Stimulated activated CD4-positive, alpha-beta T cell treated with anti-CD3 and anti-CD28 coated beads, Interleukin-12 subunit alpha, Interleukin-12 subunit beta, amount 100 ng/mL, for 24 hours (primary cell): ENCODE measurements around the gene MOB2.
"Not testable (repeated sequence)": the region's sequence is repeated elsewhere in the genome, so short reads cannot be mapped to it uniquely, and the experiment has no call there.

Source experiments
- DNase-seq, 2 experiments: peaks; one replicate each; pipeline ENCODE4 v3.0.0-alpha.2; 2020; ENCODE audit warnings: low read depth in 2 of 2

MOB2 gene

DNA sequence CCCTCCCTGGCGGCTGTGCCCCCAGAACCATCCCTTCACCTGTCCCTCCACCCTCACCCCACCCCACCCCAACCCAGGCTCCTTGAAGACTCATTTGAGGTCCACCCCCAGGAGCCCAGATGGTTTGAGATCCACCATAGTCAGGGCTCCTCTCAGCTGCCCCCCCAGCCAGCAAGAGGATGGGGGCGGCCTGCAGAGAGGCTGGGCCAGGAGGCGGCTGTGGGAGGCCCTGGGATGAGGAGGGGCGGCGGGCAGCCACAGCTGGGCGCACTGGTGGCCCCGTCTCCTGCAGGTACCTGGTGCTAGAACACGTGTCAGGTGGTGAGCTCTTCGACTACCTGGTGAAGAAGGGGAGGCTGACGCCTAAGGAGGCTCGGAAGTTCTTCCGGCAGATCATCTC is 46.1 kb downstream of the MOB2 start:
- no peak for DNase-seq

DNA sequence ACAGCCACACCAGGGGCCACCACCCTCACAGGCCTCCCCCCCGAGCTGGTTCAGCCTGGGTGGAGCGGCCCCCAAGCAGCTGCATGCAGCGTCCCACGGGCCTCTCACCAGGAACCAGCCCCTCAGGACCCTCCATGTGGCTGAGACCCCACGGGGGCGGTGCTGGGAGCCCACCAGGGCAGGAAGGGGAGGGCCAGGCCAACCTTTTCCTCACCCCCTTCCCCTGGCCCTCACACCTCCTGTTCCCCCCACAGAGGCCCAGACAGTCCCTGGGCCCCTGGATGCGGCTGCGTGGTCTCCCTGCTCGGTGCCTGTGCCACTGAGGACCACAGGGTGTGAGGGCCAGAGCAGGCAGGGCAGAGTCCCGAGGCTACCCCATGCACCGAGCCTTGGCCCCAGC is 46.5 kb downstream of the MOB2 start:
- no peak for DNase-seq

DNA sequence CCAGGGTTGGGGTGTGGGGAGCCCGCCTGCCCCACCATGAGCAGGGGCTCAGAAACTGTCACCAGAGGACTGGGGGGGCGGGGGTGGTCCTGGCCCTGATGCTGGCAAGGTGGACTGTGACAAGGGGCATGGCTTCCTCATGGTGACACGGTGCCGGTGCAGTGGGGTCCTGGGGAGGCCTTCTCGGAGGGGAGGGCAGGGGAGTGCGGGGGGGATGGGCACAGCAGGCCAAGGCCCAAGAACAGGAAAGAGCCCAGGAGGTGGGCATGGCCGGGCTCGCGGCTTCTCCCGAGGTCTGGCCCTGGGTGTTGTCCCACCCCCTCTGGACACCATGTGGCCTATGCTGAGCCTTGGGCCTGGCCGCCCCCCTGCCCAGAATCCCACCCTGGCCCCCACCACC is 47.2 kb downstream of the MOB2 start:
- no peak for DNase-seq

DNA sequence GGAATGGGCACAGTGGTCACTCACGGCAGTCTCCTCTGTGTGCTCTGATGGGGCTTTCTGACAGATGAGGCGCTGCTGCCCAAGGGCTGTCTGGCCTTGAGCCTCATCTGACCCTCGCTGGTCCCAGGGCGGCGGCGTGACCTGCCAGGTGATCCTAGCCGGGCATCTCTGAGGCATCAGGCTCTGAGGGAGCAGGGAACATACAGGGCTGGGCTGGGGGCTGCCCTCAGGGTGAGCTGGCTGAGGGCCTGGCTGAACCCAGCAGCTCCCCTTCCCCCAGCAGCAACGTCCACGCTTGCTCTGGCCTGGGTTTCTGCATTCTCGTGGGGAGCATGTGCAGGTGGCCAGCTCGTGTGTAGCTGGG is 47.6 kb downstream of the MOB2 start:
- DNase-seq = no peak

DNA sequence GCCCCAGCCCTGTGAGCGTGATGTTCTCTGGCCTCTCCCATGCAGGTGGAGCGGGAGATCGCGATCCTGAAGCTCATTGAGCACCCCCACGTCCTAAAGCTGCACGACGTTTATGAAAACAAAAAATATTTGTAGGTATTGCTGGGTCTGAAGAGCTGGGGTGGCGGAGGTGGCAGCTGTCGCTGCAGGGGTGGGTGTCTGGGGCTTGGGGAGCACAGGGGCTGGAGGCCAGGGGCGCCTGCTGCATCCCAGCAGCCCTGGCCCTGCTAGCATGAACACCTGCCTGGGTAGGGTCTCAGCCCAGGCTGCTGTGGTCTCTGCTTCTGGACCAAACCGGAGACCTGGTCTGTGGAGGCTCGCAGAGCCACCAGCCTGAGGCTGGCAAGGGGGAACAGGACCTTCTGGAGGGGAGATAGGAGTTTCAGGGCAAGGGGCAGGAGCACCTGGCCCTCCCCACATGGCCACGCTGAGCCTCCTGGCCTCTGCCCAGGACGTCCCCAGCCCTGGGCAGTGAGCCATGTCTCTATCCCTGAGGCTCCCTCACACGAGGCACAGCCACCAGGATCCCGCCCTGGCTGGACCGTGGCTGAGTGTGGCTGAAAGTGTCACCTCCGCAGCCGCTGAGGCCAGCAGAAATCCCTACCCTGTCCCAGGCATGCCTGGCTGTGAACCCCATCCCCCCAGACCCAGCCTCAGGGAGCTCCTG is 48.2 kb downstream of the MOB2 start:
- DNase-seq = no peak

DNA sequence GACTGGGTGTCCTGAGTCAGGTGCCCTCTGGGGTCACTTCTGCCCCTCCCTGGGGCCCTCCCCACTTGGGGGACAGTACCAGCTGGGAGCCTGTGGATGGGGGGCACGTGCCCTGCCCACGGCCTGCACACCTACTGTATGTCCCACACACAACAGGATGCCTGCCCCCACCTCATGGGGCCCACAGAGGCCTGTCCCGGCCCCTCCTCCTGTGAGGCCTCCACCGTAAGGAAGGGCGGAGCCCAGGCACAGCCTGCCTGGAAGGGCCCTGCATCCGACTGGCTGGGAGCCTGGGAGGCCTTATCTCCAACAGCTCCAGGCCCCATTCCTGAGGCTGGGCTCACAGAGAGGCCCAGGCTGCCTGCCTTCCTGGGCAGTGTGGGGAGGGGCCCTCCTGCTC is 49.1 kb downstream of the MOB2 start:
- DNase-seq = no peak

- no peak for DNase-seq
These were observed 50.0 kb downstream of the MOB2 start for GRCh38 chr11:1436468-1437039.

DNA sequence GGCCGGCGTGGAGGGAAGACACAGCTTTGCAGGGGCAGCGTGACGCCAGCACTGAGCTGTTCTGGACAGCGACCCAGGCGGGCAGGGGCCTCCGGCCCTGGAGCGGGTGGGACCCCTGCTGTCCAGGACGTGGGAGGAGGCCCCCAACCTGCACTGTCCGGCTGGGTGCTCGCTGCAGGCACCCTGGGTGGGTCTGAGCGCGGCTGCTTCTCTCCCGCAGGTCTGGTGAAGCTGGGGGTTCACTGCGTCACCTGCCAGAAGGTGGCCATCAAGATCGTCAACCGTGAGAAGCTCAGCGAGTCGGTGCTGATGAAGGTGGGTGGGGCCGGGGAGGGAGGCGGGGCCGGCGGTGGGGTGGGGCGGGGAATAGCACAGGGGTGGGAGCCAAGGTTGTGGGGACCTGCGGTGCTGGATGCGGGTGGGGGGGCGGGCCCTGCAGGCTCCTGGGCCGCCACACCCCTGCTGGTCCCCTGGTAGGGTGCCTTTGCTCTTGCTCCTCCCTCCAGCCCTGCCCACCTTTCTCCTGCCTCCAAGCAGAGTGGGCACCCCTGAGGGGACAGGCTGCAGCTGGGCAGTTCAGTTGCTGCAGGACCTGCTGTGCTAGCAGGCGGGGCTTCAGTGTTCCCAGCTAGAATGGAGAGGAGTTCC is 50.6 kb downstream of the MOB2 start:
- DNase-seq = no peak

- not testable (repeated sequence) for DNase-seq
These were observed 51.1 kb downstream of the MOB2 start for GRCh38 chr11:1435479-1435819.

DNA sequence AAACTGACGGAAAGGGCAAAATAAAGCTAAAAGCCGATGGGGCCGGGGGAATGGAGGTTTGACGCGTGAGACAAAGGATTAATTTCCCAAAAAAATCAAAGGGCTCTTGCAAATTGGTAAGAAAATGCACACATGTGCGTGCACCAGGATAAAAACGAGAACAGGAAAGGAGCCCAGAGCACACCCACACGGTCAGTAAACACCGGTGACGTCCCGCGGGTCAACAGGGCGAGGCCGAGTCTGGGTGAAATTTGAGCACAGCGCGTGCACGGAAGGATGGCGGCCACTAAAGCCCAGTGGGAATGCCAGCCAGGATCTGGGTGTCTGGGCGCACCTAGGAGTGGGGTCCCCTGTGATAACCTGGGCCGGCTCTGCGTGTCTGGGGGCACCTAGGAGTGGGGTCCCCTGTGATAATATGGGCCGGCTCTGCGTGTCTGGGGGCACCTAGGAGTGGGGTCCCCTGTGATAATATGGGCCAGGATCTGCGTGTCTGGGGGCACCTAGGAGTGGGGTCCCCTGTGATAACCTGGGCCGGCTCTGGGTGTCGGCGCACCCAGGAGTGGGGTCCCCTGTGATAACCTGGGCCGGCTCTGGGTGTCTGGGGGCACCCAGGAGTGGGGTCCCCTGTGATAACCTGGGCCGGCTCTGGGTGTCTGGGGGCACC is 52.5 kb downstream of the MOB2 start:
- no peak for DNase-seq

DNA sequence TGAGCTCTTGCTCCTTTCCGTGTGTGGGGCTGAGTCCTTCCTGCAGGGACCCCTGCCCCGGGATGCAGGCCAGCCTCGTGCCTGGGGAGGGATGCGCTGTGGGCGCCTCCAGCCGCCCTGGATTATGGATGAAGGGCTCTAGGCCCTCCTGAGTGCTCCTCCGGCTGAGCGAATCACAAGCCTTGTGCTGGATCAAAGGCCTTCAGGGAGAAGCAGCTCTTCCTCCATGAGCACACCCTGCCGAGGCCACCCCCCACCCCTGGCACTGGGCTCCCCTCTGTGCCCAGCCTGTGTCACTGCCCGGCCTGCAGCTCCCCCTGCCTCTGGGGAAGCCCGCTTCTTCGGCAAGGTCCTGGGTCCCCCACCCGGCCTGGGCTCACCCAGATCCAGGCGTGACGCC is 53.0 kb downstream of the MOB2 start:
- DNase-seq = no peak

DNA sequence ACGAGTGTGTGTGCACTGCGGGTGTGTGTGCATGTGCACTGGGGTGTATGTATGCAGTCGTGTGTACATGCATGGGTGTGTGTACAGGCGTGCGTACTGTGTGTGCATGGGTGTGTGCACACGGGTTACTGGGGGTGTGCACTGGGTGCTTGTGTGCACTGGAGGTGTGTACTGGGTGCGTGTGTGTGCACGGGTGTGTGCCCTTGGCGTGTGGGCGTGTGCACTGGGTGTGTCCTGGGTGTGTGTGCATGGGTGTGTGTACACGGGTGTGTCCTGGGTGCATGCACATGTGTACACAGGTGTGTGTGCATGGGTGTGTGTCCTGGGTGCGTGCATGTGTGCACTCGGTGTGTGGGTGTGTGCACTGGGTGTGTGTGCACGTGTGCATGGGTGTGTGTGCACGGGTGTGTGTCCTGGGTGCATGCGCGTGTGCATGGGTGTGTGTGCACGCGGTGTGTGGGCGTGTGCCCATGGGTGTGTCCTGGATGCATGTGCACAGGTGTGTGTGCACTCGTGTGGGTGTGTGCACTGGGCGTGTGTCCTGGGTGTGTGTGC is 57.7 kb downstream of the MOB2 start:
- no peak for DNase-seq

DNA sequence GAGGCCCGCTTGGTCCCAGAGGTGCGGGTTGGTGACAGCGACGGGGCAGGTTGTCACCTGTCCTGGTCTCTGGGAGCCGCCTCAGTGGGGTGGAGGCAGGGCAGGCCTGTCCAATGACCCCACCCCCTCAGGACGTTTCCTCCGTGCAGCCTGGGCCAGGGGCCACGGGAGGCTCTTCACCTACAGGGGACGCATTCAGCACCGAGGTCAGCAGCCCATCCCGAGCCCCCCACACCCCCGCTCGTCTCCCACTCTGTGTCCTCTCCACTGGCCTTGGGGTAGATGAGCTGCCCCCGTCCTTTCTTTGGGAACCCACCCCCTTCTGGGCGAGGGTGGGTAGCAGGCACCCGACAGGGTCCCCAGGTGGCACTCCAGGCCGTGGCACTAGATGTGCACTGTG is 61.1 kb downstream of the MOB2 start:
- no peak for DNase-seq

- DNase-seq = no peak
These were observed 61.6 kb downstream of the MOB2 start for GRCh38 chr11:1425006-1425405.

DNA sequence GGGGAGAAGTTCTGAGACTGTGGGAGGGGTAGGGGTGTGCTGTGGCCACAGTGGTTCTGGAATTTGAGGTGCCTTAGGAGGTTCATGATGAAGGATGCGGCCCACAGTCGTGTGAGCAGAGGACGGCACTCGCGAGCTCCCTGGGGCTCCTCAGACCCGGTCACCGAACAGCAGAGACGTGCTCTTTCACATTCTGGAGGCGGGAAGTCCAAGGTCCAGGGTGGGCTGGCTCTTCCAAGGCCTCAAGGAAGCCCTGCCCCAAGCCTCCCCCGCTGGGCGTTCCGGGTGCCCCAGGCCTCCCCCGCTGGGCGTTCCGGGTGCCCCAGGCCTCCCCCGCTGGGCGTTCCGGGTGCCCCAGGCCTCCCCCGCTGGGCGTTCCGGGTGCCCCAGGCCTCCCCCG is 63.2 kb downstream of the MOB2 start:
- DNase-seq = not testable (repeated sequence)

DNA sequence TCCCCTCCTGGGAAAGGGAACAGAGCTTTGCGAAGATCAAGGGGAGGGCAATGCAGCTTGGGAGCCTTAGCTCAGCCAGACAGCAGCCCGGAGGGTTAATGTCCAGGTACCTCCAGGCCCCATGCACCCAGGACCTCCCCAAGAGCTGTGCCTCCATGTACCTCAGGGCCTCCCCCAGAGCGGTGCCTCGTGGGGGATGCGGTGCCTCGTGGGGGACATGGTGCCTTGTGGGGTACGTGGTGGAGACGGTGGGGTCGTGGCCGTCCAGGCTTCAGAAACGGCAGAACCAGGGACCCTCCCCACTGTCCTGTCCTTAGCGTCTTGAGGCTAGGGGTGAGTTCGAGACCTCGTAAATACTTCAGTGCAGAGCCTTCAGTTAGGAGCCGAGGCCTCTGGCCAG is 63.6 kb downstream of the MOB2 start:
- DNase-seq = no peak

DNA sequence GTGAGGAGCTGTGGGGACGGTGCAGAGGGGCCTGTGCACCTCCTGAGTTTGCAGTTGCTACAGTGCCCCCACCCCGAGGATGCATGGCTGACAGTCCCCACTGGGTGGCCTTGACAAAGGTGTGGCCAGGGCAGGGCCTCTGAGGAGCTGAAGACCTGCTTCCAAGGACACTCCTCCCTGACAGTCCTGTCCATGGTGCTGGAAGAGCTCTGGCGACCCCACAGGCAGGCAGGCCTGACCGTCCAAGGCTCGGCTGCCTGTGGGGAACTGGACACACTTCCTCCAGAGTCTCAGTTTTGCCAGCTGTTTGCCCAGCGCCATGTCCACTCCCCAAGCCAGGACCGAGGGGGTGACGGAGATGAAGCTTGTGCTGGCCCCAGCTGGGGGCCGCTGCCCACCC is 64.1 kb downstream of the MOB2 start:
- DNase-seq = no peak

GRCh38 chr11:1421291-1421690 is 65.3 kb downstream of the MOB2 start:
- DNase-seq = no peak

- no peak for DNase-seq
These were observed 66.8 kb downstream of the MOB2 start for GRCh38 chr11:1419811-1420210.
